C4-2B (cell line): ENCODE data around the gene BARX1.

Source experiments
- CTCF ChIP-seq: fragments of 450-650 bp; conservative IDR thresholded peaks from 2 replicates; pipeline ENCODE4 v1.5.1; 2017; ENCODE audit warnings: mild to moderate bottlenecking
- ZFX ChIP-seq: fragments of 450-650 bp; IDR thresholded peaks from 2 replicates; pipeline ENCODE4 v1.6.1; 2017

GRCh38 chr9:93948441-93949072 lies 6.6 kb downstream of the BARX1 start:
- TF ChIP-seq CTCF (no peak), ZFX (no peak)
